GM12865 (cell line): ENCODE measurements around the gene CISD3.
"Not testable (repeated sequence)": the region's sequence is repeated elsewhere in the genome, so short reads cannot be mapped to it uniquely, and the experiment has no call there.

Experiments used
- DNase-seq: peaks from one replicate; pipeline ENCODE4 v3.0.0; 2010; ENCODE audit warnings: low read depth
- H3K4me3 ChIP-seq: 2 replicates; pipeline ENCODE4 v1.5.1; 2011; ENCODE audit warnings: mild to moderate bottlenecking, low read depth, low read length, control low read depth
- TF ChIP-seq, protein P1 (sequence below): IDR thresholded peaks from 2 replicates; pipeline ENCODE4 v1.5.1; 2011; ENCODE audit warnings: low read length, control low read depth, low read depth, inconsistent platforms; ENCODE audit not compliant: insufficient read depth; ENCODE audit errors: missing control alignments

CISD3 gene

DNA sequence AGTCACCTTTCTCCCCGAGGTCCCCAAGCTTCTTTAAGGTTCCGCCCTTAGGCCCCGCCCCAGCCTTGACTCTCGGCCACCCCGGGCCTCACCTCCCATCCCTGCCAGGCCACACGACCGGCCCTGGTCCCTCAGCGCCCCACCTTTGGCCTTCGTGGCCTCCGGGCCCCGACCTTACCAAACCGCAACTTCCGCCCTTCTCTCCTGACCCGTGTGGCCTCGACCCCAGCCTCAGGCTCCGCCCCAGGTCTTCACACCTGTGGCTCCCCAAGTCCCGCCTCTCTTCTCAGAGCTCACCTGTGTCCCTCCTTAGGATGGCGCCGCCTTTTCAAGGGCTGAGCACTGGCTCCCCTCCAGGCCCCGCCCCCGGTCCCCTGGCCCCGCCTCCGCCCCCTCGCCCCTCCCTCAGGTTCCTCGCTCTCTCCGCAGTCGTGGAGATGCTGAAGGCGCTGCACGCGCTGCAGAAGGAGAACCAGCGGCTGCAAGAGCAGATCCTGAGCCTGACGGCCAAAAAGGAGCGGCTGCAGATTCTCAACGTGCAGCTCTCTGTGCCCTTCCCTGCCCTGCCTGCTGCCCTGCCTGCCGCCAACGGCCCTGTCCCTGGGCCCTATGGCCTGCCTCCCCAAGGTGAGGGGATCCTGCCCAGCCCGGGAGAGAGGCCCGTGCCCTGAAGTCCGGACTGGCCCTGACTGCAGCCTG is 10.0 kb upstream of the CISD3 start:
- TF ChIP-seq, protein P1, sequence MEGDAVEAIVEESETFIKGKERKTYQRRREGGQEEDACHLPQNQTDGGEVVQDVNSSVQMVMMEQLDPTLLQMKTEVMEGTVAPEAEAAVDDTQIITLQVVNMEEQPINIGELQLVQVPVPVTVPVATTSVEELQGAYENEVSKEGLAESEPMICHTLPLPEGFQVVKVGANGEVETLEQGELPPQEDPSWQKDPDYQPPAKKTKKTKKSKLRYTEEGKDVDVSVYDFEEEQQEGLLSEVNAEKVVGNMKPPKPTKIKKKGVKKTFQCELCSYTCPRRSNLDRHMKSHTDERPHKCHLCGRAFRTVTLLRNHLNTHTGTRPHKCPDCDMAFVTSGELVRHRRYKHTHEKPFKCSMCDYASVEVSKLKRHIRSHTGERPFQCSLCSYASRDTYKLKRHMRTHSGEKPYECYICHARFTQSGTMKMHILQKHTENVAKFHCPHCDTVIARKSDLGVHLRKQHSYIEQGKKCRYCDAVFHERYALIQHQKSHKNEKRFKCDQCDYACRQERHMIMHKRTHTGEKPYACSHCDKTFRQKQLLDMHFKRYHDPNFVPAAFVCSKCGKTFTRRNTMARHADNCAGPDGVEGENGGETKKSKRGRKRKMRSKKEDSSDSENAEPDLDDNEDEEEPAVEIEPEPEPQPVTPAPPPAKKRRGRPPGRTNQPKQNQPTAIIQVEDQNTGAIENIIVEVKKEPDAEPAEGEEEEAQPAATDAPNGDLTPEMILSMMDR = no peak
- no peak overlapping the region for H3K4me3 ChIP-seq
- DNase-seq = no peak

DNA sequence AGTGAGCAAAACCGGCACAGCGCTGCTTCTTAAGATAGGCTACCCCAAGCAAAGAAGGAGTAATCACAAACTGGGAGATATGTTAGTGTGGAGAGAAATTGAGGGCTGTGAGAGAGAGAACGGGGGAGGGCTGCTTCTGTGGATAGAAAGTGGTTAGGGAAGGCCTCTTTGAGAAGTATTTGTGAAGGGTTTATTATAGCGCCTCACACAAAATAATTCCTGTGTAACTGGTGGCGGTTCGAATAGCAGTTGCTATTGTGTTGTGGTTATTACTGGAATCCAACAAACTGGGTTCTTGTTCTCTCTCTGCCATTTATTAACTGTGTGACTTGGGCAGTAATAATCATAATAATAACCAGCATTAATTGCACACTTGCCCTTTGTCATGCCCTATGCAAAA is 9.2 kb upstream of the CISD3 start:
- H3K4me3 ChIP-seq = no peak overlapping the region
- TF ChIP-seq, protein P1 = no peak
- DNase-seq = no peak

DNA sequence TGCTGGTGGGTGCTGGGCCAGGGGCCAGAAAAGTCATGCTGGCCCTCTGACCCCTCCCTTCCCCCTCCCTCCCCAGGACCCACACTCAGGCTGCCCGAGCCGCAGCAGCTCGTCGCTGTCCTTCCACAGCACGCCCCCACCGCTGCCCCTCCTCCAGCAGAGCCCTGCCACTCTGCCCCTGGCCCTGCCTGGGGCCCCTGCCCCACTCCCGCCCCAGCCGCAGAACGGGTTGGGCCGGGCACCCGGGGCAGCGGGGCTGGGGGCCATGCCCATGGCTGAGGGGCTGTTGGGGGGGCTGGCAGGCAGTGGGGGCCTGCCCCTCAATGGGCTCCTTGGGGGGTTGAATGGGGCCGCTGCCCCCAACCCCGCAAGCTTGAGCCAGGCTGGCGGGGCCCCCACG is 8.3 kb upstream of the CISD3 start:
- DNase-seq = no peak
- TF ChIP-seq, protein P1 = no peak
- H3K4me3 ChIP-seq = no peak overlapping the region

DNA sequence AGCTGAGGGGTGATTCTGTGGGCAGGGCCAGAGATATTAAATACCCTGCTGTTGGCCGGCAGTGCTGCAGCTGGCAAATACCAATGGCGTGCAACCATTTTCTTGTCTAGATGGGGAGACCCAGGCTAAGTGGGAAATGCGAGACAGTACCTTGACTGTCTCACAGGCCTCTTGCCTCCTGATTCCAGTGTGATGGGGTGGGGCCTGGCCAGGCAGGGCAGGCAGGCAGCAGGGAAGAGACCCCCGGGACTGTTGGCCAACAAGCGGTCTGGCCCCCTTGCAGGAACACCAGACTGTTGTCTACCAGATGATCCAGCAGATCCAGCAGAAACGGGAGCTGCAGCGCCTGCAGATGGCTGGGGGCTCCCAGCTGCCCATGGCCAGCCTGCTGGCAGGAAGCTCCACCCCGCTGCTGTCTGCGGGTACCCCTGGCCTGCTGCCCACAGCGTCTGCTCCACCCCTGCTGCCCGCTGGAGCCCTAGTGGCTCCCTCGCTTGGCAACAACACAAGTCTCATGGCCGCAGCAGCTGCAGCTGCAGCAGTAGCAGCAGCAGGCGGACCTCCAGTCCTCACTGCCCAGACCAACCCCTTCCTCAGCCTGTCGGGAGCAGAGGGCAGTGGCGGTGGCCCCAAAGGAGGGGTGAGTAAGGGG is 5.7 kb upstream of the CISD3 start:
- H3K4me3 ChIP-seq = no peak overlapping the region
- TF ChIP-seq, protein P1 = no peak
- DNase-seq = no peak

DNA sequence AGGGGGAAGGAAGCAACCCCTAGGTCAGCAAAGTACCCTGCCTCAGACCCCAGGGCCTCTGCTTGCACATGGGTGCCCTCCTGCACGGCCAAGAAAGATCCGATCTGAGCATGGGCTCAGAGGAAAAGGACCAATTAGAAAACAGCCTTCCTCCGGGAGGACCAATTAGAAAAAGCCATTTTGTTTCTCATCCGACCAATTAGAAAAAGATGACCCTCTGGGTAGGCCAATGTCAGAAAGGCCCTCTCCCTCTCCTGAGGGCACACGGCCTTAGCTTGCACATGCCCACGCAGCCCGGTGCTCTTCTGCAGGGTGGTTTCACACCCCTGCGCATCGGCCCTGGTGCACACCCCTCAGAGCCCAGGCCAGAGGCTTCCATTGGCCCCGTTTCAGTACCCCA is 5.1 kb upstream of the CISD3 start:
- no peak for DNase-seq

DNA sequence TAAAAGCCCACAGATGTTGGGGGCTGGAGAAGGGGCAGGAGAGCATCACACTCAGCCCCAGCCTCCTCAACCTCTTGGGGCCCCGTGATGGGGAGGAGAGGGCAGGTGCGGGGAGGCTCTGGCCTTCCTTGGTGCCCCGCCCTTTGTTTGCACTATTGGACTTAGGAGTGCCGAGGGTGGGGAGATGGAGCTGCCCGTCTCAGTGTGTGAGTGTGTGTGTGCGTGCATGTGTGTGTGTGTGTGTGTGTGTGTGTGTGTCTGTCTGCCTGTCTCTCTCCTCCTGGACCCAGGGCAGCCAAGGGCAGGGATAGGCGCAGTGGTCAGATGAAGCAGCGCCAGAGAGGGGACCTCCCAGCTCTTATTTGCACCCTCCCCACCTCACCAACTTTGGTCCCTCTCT is 4.0 kb upstream of the CISD3 start:
- not testable (repeated sequence) for H3K4me3 ChIP-seq, DNase-seq

More for the DNA sequence above, 5.1 kb upstream of the CISD3 start:
- H3K4me3 ChIP-seq = no peak overlapping the region
- TF ChIP-seq, protein P1 = no peak

DNA sequence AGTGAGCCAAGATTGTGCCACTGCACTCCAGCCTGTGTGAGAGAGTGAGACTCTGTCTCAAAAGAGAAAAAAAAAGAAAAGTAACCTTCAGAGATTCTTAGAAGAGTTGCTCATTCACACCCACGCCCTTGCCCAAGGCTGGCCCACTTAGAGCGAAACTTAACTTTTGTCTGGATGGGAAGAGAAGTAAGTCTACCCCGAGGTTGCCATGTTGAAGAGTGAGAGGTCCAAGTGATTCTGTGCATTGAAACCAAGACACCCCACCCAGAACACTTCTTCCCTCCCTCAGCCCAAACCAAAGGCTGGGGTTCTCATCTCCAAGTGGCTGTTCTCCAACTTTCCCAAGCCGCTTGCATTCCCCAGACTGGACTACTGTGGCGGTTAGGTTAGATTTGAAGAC is 2.4 kb upstream of the CISD3 start:
- DNase-seq = peak; percentile 39
- TF ChIP-seq, protein P1 = no peak
- no peak overlapping the region for H3K4me3 ChIP-seq
